Panc1 (cell line): ENCODE measurements around the gene CA10. TPM values are rescaled to one million over a fixed set of nuclear protein-coding genes. Genes with fewer than 3 reads are reported as not detected.

Experiments
- ATAC-seq: fragments of 200-7000 bp; cut with Tn5 transposase; 2 replicates; pipeline ENCODE4 v1.9.1; 2020; ENCODE audit warnings: mild to moderate bottlenecking, moderate library complexity
- BruUV-seq: library from RNA; stranded (reverse); fragments of 400-500 nt; replicated peaks from 2 replicates; lab custom pipeline; 2021; lab: Mats Ljungman, UMichigan
- CTCF ChIA-PET: fragments of 300-600 bp; sonication (Branson Sonifier 250); formaldehyde crosslinking; loops from one replicate; lab custom pipeline; 2022; ENCODE audit warnings: antibody characterized with exemption; lab: Charles Lee
- POLR2A ChIA-PET: fragments of 300-600 bp; sonication (Branson Sonifier 250); formaldehyde crosslinking; loops from one replicate; lab custom pipeline; 2022; ENCODE audit warnings: antibody characterized with exemption; lab: Charles Lee
- DNase-seq: peaks from one replicate; pipeline ENCODE4 v3.0.0-alpha.2; 2010; ENCODE audit warnings: low read depth, low spot score
- H3K27ac ChIP-seq: 2 replicates; pipeline ENCODE4 v1.5.1; 2011; ENCODE audit warnings: mild to moderate bottlenecking, low read length, inconsistent platforms
- H3K27me3 ChIP-seq: fragments of 200-500 bp; sonication (Bioruptor generic); 2 replicates; pipeline ENCODE4 v1.6.0; 2014; ENCODE audit warnings: low read length, inconsistent platforms; ENCODE audit not compliant: control insufficient read depth, insufficient read depth
- H3K36me3 ChIP-seq: fragments of 200-500 bp; sonication (Bioruptor generic); 2 replicates; pipeline ENCODE4 v1.5.1; 2014; ENCODE audit warnings: inconsistent platforms, mild to moderate bottlenecking, low read length, moderate library complexity; ENCODE audit not compliant: control insufficient read depth, insufficient read depth
- H3K4me1 ChIP-seq: 2 replicates; pipeline ENCODE4 v1.5.1; 2011; ENCODE audit warnings: inconsistent platforms, mild to moderate bottlenecking, low read length, moderate library complexity; ENCODE audit not compliant: control insufficient read depth, insufficient read depth
- H3K4me3 ChIP-seq, 2 experiments: 2 replicates each; pipeline ENCODE4 v1.5.1; 2011 to 2012; ENCODE audit warnings: low read depth in 2 of 2, low read length in 2 of 2, mild to moderate bottlenecking in 2 of 2, inconsistent platforms in 1 of 2, moderate library complexity in 1 of 2
- H3K9me3 ChIP-seq: fragments of 200-500 bp; sonication (Bioruptor generic); 2 replicates; pipeline ENCODE4 v1.5.1; 2014; ENCODE audit warnings: low read depth, mild to moderate bottlenecking, inconsistent platforms, low read length, moderate library complexity; ENCODE audit not compliant: control insufficient read depth, insufficient read depth
- POLR2AphosphoS5 ChIP-seq: IDR thresholded peaks from 2 replicates; pipeline ENCODE4 v1.6.1; 2012; ENCODE audit warnings: mild to moderate bottlenecking, low read depth, low read length, moderate library complexity
- SIN3A ChIP-seq: IDR thresholded peaks from 2 replicates; pipeline ENCODE4 v1.6.1; 2012; ENCODE audit warnings: low read depth, mild to moderate bottlenecking, low read length, moderate library complexity, borderline replicate concordance; ENCODE audit not compliant: insufficient read depth
- TCF7L2 ChIP-seq: IDR thresholded peaks from 2 replicates; pipeline ENCODE4 v1.6.1; 2011; ENCODE audit warnings: mild to moderate bottlenecking, low read depth, low read length, inconsistent platforms
- in situ Hi-C: cut with HindIII; loops from 2 replicates; pipeline ENCODE4 v1.10.0; 2016; ENCODE audit warnings: low sequenced_read_pairs, low pct_unique_long_range_greater_than_20kb
- intact Hi-C: fragments of 100-400 bp; cut with micrococcal nuclease; formaldehyde crosslinking; loops from one replicate; pipeline ENCODE4 v1.10.0; 2022; ENCODE audit not compliant: unreplicated experiment
- total RNA-seq: library from RNA; stranded (reverse); gene quantifications from one replicate; pipeline ENCODE4 v1.2.1, GENCODE V29; 2021; ENCODE audit not compliant: unreplicated experiment
- TF ChIP-seq, protein P1 (sequence below), 2 experiments: IDR thresholded peaks; 2 replicates each; pipeline ENCODE4 v1.6.1; 2011 to 2012; ENCODE audit warnings: low read depth in 2 of 2, control low read depth in 1 of 2, low read length in 1 of 2, mild to moderate bottlenecking in 1 of 2, moderate library complexity in 1 of 2; ENCODE audit not compliant: insufficient read depth in 1 of 2
- TF ChIP-seq, protein P2 (sequence below): fragments of 450-650 bp; IDR thresholded peaks from 2 replicates; pipeline ENCODE4 v1.5.1; 2017; ENCODE audit warnings: mild to moderate bottlenecking

Gene CA10
- total RNA-seq, 1 experiment from 2014 or later: not detected

GRCh38 chr17:51598824-51599223 lies 559.7 kb downstream of the CA10 start:
- H3K27me3 ChIP-seq: no peaks in the 10 kb centered on the region

GRCh38 chr17:51597345-51597744 lies 561.2 kb downstream of the CA10 start:
- CTCF ChIA-PET: no interaction called here
- in situ Hi-C loops: no loop called here
- intact Hi-C loops: no loop called here
- no peaks in the 10 kb centered on the region for H3K9me3 ChIP-seq
- H3K4me1 ChIP-seq: no peaks in the 10 kb centered on the region
- no peaks in the 10 kb centered on the region for H3K36me3 ChIP-seq
- BruUV-seq: no TSS peak
- DNase-seq (no peak), ATAC-seq (no peak)
- TF ChIP-seq TCF7L2 (no peak), SIN3A (no peak), POLR2AphosphoS5 (no peak)
- TF ChIP-seq, protein P1, sequence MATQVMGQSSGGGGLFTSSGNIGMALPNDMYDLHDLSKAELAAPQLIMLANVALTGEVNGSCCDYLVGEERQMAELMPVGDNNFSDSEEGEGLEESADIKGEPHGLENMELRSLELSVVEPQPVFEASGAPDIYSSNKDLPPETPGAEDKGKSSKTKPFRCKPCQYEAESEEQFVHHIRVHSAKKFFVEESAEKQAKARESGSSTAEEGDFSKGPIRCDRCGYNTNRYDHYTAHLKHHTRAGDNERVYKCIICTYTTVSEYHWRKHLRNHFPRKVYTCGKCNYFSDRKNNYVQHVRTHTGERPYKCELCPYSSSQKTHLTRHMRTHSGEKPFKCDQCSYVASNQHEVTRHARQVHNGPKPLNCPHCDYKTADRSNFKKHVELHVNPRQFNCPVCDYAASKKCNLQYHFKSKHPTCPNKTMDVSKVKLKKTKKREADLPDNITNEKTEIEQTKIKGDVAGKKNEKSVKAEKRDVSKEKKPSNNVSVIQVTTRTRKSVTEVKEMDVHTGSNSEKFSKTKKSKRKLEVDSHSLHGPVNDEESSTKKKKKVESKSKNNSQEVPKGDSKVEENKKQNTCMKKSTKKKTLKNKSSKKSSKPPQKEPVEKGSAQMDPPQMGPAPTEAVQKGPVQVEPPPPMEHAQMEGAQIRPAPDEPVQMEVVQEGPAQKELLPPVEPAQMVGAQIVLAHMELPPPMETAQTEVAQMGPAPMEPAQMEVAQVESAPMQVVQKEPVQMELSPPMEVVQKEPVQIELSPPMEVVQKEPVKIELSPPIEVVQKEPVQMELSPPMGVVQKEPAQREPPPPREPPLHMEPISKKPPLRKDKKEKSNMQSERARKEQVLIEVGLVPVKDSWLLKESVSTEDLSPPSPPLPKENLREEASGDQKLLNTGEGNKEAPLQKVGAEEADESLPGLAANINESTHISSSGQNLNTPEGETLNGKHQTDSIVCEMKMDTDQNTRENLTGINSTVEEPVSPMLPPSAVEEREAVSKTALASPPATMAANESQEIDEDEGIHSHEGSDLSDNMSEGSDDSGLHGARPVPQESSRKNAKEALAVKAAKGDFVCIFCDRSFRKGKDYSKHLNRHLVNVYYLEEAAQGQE (IDR thresholded peaks at IDR 0.05; ENCODE audit: insufficient read depth in 1 of 2, low read depth in 2 of 2, low read length in 1 of 2): no peak
- TF ChIP-seq, protein P2, sequence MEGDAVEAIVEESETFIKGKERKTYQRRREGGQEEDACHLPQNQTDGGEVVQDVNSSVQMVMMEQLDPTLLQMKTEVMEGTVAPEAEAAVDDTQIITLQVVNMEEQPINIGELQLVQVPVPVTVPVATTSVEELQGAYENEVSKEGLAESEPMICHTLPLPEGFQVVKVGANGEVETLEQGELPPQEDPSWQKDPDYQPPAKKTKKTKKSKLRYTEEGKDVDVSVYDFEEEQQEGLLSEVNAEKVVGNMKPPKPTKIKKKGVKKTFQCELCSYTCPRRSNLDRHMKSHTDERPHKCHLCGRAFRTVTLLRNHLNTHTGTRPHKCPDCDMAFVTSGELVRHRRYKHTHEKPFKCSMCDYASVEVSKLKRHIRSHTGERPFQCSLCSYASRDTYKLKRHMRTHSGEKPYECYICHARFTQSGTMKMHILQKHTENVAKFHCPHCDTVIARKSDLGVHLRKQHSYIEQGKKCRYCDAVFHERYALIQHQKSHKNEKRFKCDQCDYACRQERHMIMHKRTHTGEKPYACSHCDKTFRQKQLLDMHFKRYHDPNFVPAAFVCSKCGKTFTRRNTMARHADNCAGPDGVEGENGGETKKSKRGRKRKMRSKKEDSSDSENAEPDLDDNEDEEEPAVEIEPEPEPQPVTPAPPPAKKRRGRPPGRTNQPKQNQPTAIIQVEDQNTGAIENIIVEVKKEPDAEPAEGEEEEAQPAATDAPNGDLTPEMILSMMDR: no peak
- H3K27me3 ChIP-seq: no peaks in the 10 kb centered on the region
- H3K27ac ChIP-seq: no peak overlapping the region
- POLR2A ChIA-PET: no interaction called here
- no peak overlapping the region for H3K4me3 ChIP-seq

More at GRCh38 chr17:51598824-51599223, 559.7 kb downstream of the CA10 start:
- Histone ChIP-seq H3K4me3 (no peak overlapping the region), H3K9me3 (no peaks in the 10 kb centered on the region), H3K36me3 (no peaks in the 10 kb centered on the region), H3K27ac (no peak overlapping the region), H3K4me1 (no peaks in the 10 kb centered on the region)
- POLR2A ChIA-PET: no interaction called here
- in situ Hi-C loops: no loop called here
- ATAC-seq: no peak
- no peak for TF ChIP-seq SIN3A
- no peak for TF ChIP-seq POLR2AphosphoS5
- TF ChIP-seq, protein P1 (IDR thresholded peaks at IDR 0.05; ENCODE audit: insufficient read depth in 1 of 2, low read depth in 2 of 2, low read length in 1 of 2): no peak
- TF ChIP-seq, protein P2: no peak
- no peak for TF ChIP-seq TCF7L2
- CTCF ChIA-PET: no interaction called here
- BruUV-seq: no TSS peak
- no peak for DNase-seq
- intact Hi-C loops: no loop called here
